Stimulated activated CD8-positive, alpha-beta memory T cell treated with anti-CD3 and anti-CD28 coated beads, Interleukin-12 subunit alpha, Interleukin-12 subunit beta, amount 100 ng/mL, for 24 hours (primary cell): ENCODE measurements around the gene LSM2.
"Not testable (repeated sequence)": the region's sequence is repeated elsewhere in the genome, so short reads cannot be mapped to it uniquely, and the experiment has no call there.

Experiments
- DNase-seq: peaks from one replicate; pipeline ENCODE4 v3.0.0-alpha.2; 2020; ENCODE audit errors: extremely low read depth

Gene LSM2

GRCh38 chr6:31827286-31828079 lies 20.7 kb upstream of the LSM2 start, which contains the start of gene HSPA1B:
Gene HSPA1B, plus strand, starts transcription at chr6:31827738. Its CDS starts 213 bp downstream, at chr6:31827951.
- DNase-seq: peak; percentile 78

GRCh38 chr6:31826793-31827285 lies 20.1 kb upstream of the LSM2 start:
- DNase-seq: no peak

GRCh38 chr6:31825553-31825952 lies 18.8 kb upstream of the LSM2 start:
- no peak for DNase-seq

- DNase-seq: not testable (repeated sequence)
These were observed 16.9 kb upstream of the LSM2 start for GRCh38 chr6:31823592-31824196.

GRCh38 chr6:31822036-31822821 lies 15.5 kb upstream of the LSM2 start:
- DNase-seq: no peak

- no peak for DNase-seq
These were observed 14.7 kb upstream of the LSM2 start for GRCh38 chr6:31821301-31822035.

- DNase-seq: not testable (repeated sequence)
These were observed 13.6 kb upstream of the LSM2 start for GRCh38 chr6:31820399-31820798.

GRCh38 chr6:31819871-31820299 lies 13.1 kb upstream of the LSM2 start:
- no peak for DNase-seq

GRCh38 chr6:31817929-31818511 lies 11.3 kb upstream of the LSM2 start:
- not testable (repeated sequence) for DNase-seq

GRCh38 chr6:31817133-31817928 lies 10.6 kb upstream of the LSM2 start:
- DNase-seq: not testable (repeated sequence)

GRCh38 chr6:31815025-31815838 lies 8.5 kb upstream of the LSM2 start, which contains the start of the genes HSPA1A and HSPA1L:
Gene HSPA1A, plus strand, starts transcription at chr6:31815543. Its CDS starts 214 bp downstream, at chr6:31815757.
Gene HSPA1L, minus strand, starts transcription at chr6:31815283. Its CDS starts 3,311 bp downstream, at chr6:31811972.
- no peak for DNase-seq

- DNase-seq: no peak
These were observed 7.9 kb upstream of the LSM2 start for GRCh38 chr6:31814677-31815024.

GRCh38 chr6:31813465-31813849 lies 6.7 kb upstream of the LSM2 start:
- DNase-seq: no peak

GRCh38 chr6:31811645-31812044 lies 4.9 kb upstream of the LSM2 start:
- no peak for DNase-seq

GRCh38 chr6:31808599-31808998 lies 1.8 kb upstream of the LSM2 start:
- DNase-seq: not testable (repeated sequence)

- no peak for DNase-seq
These were observed 762 bp downstream of the LSM2 start for GRCh38 chr6:31805939-31806469.

- DNase-seq: not testable (repeated sequence)
These were observed 5.5 kb downstream of the LSM2 start for GRCh38 chr6:31801031-31801927.

GRCh38 chr6:31799781-31800180 lies 7.0 kb downstream of the LSM2 start:
- DNase-seq: no peak
